GM12878 (cell line): ENCODE measurements around the gene HCAR2. TPM values are rescaled to one million over a fixed set of nuclear protein-coding genes. Genes with fewer than 3 reads are reported as not detected.

ENCODE experiments used
- ATAC-seq: fragments of 200-7000 bp; cut with Tn5 transposase; 3 replicates; pipeline ENCODE4 v1.9.1; 2020; ENCODE audit warnings: mild to moderate bottlenecking, moderate library complexity
- BruUV-seq: library from RNA; stranded (reverse); fragments of 400-500 nt; replicated peaks from 2 replicates; lab custom pipeline; 2021; lab: Mats Ljungman, UMichigan
- CTCF ChIA-PET: fragments of 300-600 bp; sonication (Branson Sonifier 250); formaldehyde crosslinking; extraction: SDS; loops from one replicate; lab custom pipeline; 2021; ENCODE audit warnings: inconsistent platforms; lab: Yijun Ruan, JAX
- POLR2A ChIA-PET: fragments of 350-600 bp; formaldehyde crosslinking; extraction: SDS; loops from one replicate; lab custom pipeline; 2021; ENCODE audit warnings: inconsistent platforms; lab: Charles Lee
- RAD21 ChIA-PET: fragments of 300-600 bp; sonication (Branson Sonifier 250); formaldehyde crosslinking; loops from one replicate; lab custom pipeline; 2023; ENCODE audit warnings: antibody characterized with exemption; ENCODE audit not compliant: unreplicated experiment; lab: Charles Lee
- SMC1A ChIA-PET: fragments of 300-600 bp; sonication (Branson Sonifier 250); formaldehyde crosslinking; loops from one replicate; lab custom pipeline; 2023; ENCODE audit not compliant: unreplicated experiment, uncharacterized antibody; lab: Charles Lee
- DNase-seq: peaks from one replicate; pipeline ENCODE4 v3.0.0-alpha.2; 2011; ENCODE audit warnings: low read depth, low spot score
- FAIRE-seq: peaks from 3 replicates; lab custom pipeline; 2011; peaks lifted over from hg19 to GRCh38; lab: Jason Lieb, UNC
- H2AFZ ChIP-seq: 2 replicates; pipeline ENCODE4 v1.6.0; 2011; ENCODE audit warnings: low read depth, low read length, control low read depth; ENCODE audit not compliant: control insufficient read depth
- H3K27ac ChIP-seq: 2 replicates; pipeline ENCODE4 v1.5.1; 2011; ENCODE audit warnings: control low read depth; ENCODE audit not compliant: control insufficient read depth, insufficient read depth
- H3K27me3 ChIP-seq, 2 experiments: replicated peaks in 1 of 2; 2 replicates each; pipeline versions ENCODE4 v1.6.0 to v1.6.1; 2011; ENCODE audit warnings: low read length in 1 of 2; ENCODE audit not compliant: control insufficient read depth in 2 of 2, insufficient read depth in 2 of 2
- H3K36me3 ChIP-seq, 2 experiments: 2 replicates each; pipeline ENCODE4 v1.5.1; 2011; ENCODE audit warnings: low read length in 1 of 2; ENCODE audit not compliant: control insufficient read depth in 2 of 2, insufficient read depth in 2 of 2
- H3K4me1 ChIP-seq: 2 replicates; pipeline ENCODE4 v1.6.1; 2011; ENCODE audit warnings: mild to moderate bottlenecking, low read length, moderate library complexity, mixed read lengths; ENCODE audit not compliant: control insufficient read depth, insufficient read depth
- H3K4me2 ChIP-seq: 2 replicates; pipeline ENCODE4 v1.6.0; 2011; ENCODE audit warnings: control low read depth; ENCODE audit not compliant: control insufficient read depth, insufficient read depth
- H3K4me3 ChIP-seq: fragments of 200-600 bp; sonication (generic); 2 replicates; pipeline ENCODE4 v1.5.1; 2016
- H3K79me2 ChIP-seq: 2 replicates; pipeline ENCODE4 v1.6.0; 2011; ENCODE audit warnings: low read length; ENCODE audit not compliant: control insufficient read depth, insufficient read depth
- H3K9ac ChIP-seq: 2 replicates; pipeline ENCODE4 v1.8.0; 2011; ENCODE audit warnings: low read length, control low read depth, mixed read lengths; ENCODE audit not compliant: control insufficient read depth, insufficient read depth
- H3K9me3 ChIP-seq: replicated peaks from 3 replicates; pipeline ENCODE4 v1.5.1; 2011; ENCODE audit warnings: mild to moderate bottlenecking, low read length; ENCODE audit not compliant: control insufficient read depth, insufficient read depth
- H4K20me1 ChIP-seq: 2 replicates; pipeline ENCODE4 v1.6.0; 2011; ENCODE audit not compliant: control insufficient read depth, insufficient read depth
- CHD1 ChIP-seq: IDR thresholded peaks from 2 replicates; pipeline ENCODE4 v1.6.1; 2012; ENCODE audit warnings: low read depth, low read length, improper control_type of control experiment
- CREM ChIP-seq: IDR thresholded peaks from 2 replicates; pipeline ENCODE4 v1.6.1; 2014; ENCODE audit warnings: antibody characterized with exemption, low read depth
- GABPA ChIP-seq: IDR thresholded peaks from 2 replicates; pipeline ENCODE4 v1.6.1; 2014; ENCODE audit warnings: antibody characterized with exemption, low read depth, mild to moderate bottlenecking, inconsistent platforms
- PAX8 ChIP-seq: fragments of 450-650 bp; IDR thresholded peaks from 2 replicates; pipeline ENCODE4 v1.6.1; 2017; ENCODE audit warnings: mild to moderate bottlenecking, moderate library complexity
- PML ChIP-seq: IDR thresholded peaks from 2 replicates; pipeline ENCODE4 v1.6.1; 2012; ENCODE audit warnings: low read length, inconsistent platforms
- RB1 ChIP-seq: fragments of 450-650 bp; formaldehyde crosslinking; IDR thresholded peaks from 2 replicates; pipeline ENCODE4 v1.6.1; 2017; ENCODE audit warnings: mild to moderate bottlenecking, borderline replicate concordance
- SMARCA5 ChIP-seq: fragments of 450-650 bp; IDR thresholded peaks from 2 replicates; pipeline ENCODE4 v1.6.1; 2017; ENCODE audit warnings: mild to moderate bottlenecking
- WGBS: methylation state at CpG from one replicate; pipeline ENCODE4 v1.1.6; 2016; ENCODE audit warnings: low lambda C conversion rate; ENCODE audit not compliant: insufficient replicate concordance, insufficient coverage; ENCODE audit errors: missing lambda C conversion rate; 5-methylcytosine and 5-hydroxymethylcytosine counted together
- in situ Hi-C: fragments of 300-500 bp; cut with MboI; formaldehyde crosslinking; loops from 9 replicates; pipeline ENCODE4 v1.14.3; 2018; ENCODE audit warnings: mixed read lengths
- intact Hi-C: fragments of 100-400 bp; cut with micrococcal nuclease; formaldehyde crosslinking; loops from one replicate; pipeline ENCODE4 v1.14.2; 2022; ENCODE audit not compliant: unreplicated experiment
- polyA plus RNA-seq, 11 experiments: library from polyadenylated mRNA; depleted of rRNA in 4 of 11; unstranded in 6 of 11; stranded (reverse) in 5 of 11; fragments of >200 nt; fragmentation: Nextera tagmentation in 4 of 11; fragmentation: Illumina TruSeq in 1 of 11; extraction: Ambion mirVana in 4 of 11; extraction: Trizol in 1 of 11; gene quantifications; 1 replicate in 1 of 11; 2 replicates in 10 of 11; pipeline versions ENCODE4 v1.2.1 to v1.2.3, GENCODE V29; 2011 to 2016; ENCODE audit warnings: inconsistent platforms in 2 of 11, missing spikeins in 2 of 11, low read depth in 1 of 11
- total RNA-seq, 4 experiments: library from RNA; depleted of rRNA in 3 of 4; stranded (reverse); fragments of >200 nt in 3 of 4; fragmentation: Illumina TruSeq in 1 of 4; extraction: Trizol in 1 of 4; gene quantifications; 2 replicates each; pipeline versions ENCODE4 v1.2.1 to v1.2.3, GENCODE V29; 2013 to 2021
- TF ChIP-seq, protein P1 (sequence below): IDR thresholded peaks from 2 replicates; pipeline ENCODE4 v1.6.1; 2012; ENCODE audit warnings: low read depth, low read length, improper control_type of control experiment
- TF ChIP-seq, protein P2 (sequence below): IDR thresholded peaks from 2 replicates; pipeline ENCODE4 v1.6.1; 2011; ENCODE audit warnings: mild to moderate bottlenecking, low read depth, low read length, moderate library complexity; ENCODE audit not compliant: insufficient replicate concordance
- TF ChIP-seq, protein P3 (sequence below): fragments of 450-650 bp; formaldehyde crosslinking; IDR thresholded peaks from 2 replicates; pipeline ENCODE4 v1.4.0; 2020; ENCODE audit warnings: mild to moderate bottlenecking, moderate library complexity
- TF ChIP-seq, protein P4 (sequence below): fragments of 450-650 bp; IDR thresholded peaks from 2 replicates; pipeline ENCODE4 v1.6.1; 2017; ENCODE audit warnings: mild to moderate bottlenecking, moderate library complexity

Gene HCAR2
- total and polyA plus RNA-seq, 10 of the 15 experiments (the other 5 are each of a cell fraction or from before 2014, with no cell fraction given) = 0.19 to 0.66 (median 0.35) TPM

DNA sequence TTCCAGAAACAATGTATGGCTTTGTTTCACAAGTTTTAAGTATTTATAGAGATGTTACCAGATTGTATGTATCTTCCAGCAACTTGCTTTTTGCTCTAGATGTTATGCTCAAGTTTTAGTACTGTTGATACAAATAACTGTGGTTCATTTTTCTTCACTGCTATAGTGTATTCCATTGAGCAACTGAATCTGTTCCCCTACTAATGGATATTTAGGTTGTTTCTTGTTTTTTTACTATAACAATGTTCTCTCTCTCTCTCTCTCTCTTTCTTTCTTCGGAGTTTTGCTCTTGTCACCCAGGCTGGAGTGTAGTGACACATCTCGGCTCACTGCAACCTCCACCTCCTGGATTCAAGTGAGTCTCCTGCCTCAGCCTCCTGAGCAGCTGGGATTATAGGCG, 16.6 kb downstream of the HCAR2 start:
- TF ChIP-seq, protein P1, sequence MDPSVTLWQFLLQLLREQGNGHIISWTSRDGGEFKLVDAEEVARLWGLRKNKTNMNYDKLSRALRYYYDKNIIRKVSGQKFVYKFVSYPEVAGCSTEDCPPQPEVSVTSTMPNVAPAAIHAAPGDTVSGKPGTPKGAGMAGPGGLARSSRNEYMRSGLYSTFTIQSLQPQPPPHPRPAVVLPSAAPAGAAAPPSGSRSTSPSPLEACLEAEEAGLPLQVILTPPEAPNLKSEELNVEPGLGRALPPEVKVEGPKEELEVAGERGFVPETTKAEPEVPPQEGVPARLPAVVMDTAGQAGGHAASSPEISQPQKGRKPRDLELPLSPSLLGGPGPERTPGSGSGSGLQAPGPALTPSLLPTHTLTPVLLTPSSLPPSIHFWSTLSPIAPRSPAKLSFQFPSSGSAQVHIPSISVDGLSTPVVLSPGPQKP = no peak
- no peak for TF ChIP-seq CREM
- TF ChIP-seq, protein P2, sequence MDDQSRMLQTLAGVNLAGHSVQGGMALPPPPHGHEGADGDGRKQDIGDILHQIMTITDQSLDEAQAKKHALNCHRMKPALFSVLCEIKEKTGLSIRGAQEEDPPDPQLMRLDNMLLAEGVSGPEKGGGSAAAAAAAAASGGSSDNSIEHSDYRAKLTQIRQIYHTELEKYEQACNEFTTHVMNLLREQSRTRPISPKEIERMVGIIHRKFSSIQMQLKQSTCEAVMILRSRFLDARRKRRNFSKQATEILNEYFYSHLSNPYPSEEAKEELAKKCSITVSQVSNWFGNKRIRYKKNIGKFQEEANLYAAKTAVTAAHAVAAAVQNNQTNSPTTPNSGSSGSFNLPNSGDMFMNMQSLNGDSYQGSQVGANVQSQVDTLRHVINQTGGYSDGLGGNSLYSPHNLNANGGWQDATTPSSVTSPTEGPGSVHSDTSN = no peak
- TF ChIP-seq GABPA = no peak
- no peak for TF ChIP-seq SMARCA5
- TF ChIP-seq, protein P3, sequence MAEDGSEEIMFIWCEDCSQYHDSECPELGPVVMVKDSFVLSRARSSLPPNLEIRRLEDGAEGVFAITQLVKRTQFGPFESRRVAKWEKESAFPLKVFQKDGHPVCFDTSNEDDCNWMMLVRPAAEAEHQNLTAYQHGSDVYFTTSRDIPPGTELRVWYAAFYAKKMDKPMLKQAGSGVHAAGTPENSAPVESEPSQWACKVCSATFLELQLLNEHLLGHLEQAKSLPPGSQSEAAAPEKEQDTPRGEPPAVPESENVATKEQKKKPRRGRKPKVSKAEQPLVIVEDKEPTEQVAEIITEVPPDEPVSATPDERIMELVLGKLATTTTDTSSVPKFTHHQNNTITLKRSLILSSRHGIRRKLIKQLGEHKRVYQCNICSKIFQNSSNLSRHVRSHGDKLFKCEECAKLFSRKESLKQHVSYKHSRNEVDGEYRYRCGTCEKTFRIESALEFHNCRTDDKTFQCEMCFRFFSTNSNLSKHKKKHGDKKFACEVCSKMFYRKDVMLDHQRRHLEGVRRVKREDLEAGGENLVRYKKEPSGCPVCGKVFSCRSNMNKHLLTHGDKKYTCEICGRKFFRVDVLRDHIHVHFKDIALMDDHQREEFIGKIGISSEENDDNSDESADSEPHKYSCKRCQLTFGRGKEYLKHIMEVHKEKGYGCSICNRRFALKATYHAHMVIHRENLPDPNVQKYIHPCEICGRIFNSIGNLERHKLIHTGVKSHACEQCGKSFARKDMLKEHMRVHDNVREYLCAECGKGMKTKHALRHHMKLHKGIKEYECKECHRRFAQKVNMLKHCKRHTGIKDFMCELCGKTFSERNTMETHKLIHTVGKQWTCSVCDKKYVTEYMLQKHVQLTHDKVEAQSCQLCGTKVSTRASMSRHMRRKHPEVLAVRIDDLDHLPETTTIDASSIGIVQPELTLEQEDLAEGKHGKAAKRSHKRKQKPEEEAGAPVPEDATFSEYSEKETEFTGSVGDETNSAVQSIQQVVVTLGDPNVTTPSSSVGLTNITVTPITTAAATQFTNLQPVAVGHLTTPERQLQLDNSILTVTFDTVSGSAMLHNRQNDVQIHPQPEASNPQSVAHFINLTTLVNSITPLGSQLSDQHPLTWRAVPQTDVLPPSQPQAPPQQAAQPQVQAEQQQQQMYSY (CRISPR knock-in tag) = no peak
- TF ChIP-seq RB1 = no peak
- no peak for TF ChIP-seq CHD1
- no peak for TF ChIP-seq PML
- TF ChIP-seq, protein P4, sequence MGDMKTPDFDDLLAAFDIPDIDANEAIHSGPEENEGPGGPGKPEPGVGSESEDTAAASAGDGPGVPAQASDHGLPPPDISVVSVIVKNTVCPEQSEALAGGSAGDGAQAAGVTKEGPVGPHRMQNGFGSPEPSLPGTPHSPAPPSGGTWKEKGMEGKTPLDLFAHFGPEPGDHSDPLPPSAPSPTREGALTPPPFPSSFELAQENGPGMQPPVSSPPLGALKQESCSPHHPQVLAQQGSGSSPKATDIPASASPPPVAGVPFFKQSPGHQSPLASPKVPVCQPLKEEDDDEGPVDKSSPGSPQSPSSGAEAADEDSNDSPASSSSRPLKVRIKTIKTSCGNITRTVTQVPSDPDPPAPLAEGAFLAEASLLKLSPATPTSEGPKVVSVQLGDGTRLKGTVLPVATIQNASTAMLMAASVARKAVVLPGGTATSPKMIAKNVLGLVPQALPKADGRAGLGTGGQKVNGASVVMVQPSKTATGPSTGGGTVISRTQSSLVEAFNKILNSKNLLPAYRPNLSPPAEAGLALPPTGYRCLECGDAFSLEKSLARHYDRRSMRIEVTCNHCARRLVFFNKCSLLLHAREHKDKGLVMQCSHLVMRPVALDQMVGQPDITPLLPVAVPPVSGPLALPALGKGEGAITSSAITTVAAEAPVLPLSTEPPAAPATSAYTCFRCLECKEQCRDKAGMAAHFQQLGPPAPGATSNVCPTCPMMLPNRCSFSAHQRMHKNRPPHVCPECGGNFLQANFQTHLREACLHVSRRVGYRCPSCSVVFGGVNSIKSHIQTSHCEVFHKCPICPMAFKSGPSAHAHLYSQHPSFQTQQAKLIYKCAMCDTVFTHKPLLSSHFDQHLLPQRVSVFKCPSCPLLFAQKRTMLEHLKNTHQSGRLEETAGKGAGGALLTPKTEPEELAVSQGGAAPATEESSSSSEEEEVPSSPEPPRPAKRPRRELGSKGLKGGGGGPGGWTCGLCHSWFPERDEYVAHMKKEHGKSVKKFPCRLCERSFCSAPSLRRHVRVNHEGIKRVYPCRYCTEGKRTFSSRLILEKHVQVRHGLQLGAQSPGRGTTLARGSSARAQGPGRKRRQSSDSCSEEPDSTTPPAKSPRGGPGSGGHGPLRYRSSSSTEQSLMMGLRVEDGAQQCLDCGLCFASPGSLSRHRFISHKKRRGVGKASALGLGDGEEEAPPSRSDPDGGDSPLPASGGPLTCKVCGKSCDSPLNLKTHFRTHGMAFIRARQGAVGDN = no peak
- TF ChIP-seq PAX8 = no peak
- DNase-seq = no peak
- ChIA-PET POLR2A (no interaction called here), CTCF (no interaction called here), RAD21 (no interaction called here), SMC1A (no interaction called here)
- Histone ChIP-seq H3K9me3 (no peaks in the 10 kb centered on the region), H3K36me3 (no peaks in the 10 kb centered on the region), H3K27me3 (no peaks in the 10 kb centered on the region), H3K27ac (no peak overlapping the region), H3K4me1 (no peaks in the 10 kb centered on the region; the same call in 1 of the 2 replicates), H2AFZ (no peak overlapping the region), H3K4me2 (no peak overlapping the region), H3K4me3 (no peak overlapping the region), H3K9ac (no peak overlapping the region), H4K20me1 (no peaks in the 10 kb centered on the region), H3K79me2 (no peaks in the 10 kb centered on the region)
- in situ Hi-C loops = no loop called here
- no TSS peak for BruUV-seq
- no peak for ATAC-seq
- WGBS = 79% methylated on average over 3 of the region's 3 CpGs
- no peak for FAIRE-seq
- intact Hi-C loops = no loop called here
